ENCODE data around the gene RPP21.

DNA sequence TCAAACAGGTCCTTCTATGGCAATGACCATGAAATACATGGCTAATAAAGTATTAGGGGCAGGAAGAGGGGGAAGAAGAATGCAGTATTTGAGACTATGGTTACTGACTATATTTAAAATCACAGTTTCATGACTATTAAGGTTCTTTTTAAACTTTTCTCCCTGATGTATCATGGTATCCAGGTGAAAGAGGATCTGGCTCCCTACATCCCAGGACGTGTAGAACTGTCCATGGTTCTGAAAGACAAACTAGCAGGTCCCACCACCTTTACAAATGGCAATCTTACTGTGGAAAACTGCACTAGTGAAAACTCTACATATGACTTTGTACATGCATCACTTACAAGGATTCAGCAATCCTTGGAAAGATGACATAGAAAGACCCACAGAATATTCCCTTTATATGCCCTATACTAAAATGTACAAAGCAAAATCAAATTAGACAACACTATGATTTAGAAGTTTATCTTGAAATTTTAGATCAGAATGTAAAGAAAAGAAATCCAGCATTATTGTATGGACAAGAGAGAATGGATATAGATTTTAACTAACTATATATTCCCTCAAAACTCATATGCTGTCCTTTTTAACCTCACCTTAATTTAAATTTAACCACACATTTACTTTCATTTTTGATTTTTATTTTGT is 33.5 kb downstream of the RPP21 start:
- no peak for TF ChIP-seq ETV6 (conservative IDR thresholded peaks at IDR 0.05 in 1 of 2, IDR thresholded peaks at IDR 0.05 in 1 of 2; ENCODE audit: borderline replicate concordance in 1 of 2, low read depth in 1 of 2)
- no peak for TF ChIP-seq SP1 (IDR thresholded peaks at IDR 0.05; ENCODE audit: low read depth, low read length)
- no peak for TF ChIP-seq ZNF274 (IDR thresholded peaks at IDR 0.05; ENCODE audit: insufficient read depth, insufficient read length)
- no peak for TF ChIP-seq SUPT20H (IDR thresholded peaks at IDR 0.05; ENCODE audit: borderline replicate concordance, control insufficient read depth, low read depth, low read length)
- no peak for TF ChIP-seq HDGF (IDR thresholded peaks at IDR 0.05)
- no peak for TF ChIP-seq MYC (IDR thresholded peaks at IDR 0.05; ENCODE audit: insufficient read depth, insufficient read length, insufficient replicate concordance, low read length, severe bottlenecking)
- TF ChIP-seq, protein P1, sequence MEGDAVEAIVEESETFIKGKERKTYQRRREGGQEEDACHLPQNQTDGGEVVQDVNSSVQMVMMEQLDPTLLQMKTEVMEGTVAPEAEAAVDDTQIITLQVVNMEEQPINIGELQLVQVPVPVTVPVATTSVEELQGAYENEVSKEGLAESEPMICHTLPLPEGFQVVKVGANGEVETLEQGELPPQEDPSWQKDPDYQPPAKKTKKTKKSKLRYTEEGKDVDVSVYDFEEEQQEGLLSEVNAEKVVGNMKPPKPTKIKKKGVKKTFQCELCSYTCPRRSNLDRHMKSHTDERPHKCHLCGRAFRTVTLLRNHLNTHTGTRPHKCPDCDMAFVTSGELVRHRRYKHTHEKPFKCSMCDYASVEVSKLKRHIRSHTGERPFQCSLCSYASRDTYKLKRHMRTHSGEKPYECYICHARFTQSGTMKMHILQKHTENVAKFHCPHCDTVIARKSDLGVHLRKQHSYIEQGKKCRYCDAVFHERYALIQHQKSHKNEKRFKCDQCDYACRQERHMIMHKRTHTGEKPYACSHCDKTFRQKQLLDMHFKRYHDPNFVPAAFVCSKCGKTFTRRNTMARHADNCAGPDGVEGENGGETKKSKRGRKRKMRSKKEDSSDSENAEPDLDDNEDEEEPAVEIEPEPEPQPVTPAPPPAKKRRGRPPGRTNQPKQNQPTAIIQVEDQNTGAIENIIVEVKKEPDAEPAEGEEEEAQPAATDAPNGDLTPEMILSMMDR (IDR thresholded peaks at IDR 0.05 in 2 of 3, conservative IDR thresholded peaks at IDR 0.05 in 1 of 3; ENCODE audit: control insufficient read depth in 2 of 3, extremely low read depth in 1 of 3, insufficient read depth in 1 of 3, low read depth in 3 of 3, low read length in 3 of 3), result no peak
- no peak for TF ChIP-seq FOXK2 (IDR thresholded peaks at IDR 0.05)
- no peak for TF ChIP-seq ATF3 (IDR thresholded peaks at IDR 0.05; ENCODE audit: borderline replicate concordance, extremely low read depth, low read depth, low read length)
- TF ChIP-seq SREBF1 (IDR thresholded peaks at IDR 0.05; ENCODE audit: low read length), result no peak
- TF ChIP-seq CEBPB (IDR thresholded peaks at IDR 0.05; ENCODE audit: borderline replicate concordance in 1 of 2, low read depth in 2 of 2, low read length in 2 of 2), result no peak
- TF ChIP-seq SRF (IDR thresholded peaks at IDR 0.05; ENCODE audit: low read depth in 2 of 2, low read length in 2 of 2), result no peak
- no peak for TF ChIP-seq IKZF2 (IDR thresholded peaks at IDR 0.05)
- TF ChIP-seq POLR2A (IDR thresholded peaks at IDR 0.05; ENCODE audit: low read depth, low read length), result no peak
